HCT116 (cell line): Measurements from ENCODE around the gene NTN3. TPM values are rescaled to one million over a fixed set of nuclear protein-coding genes. Genes with fewer than 3 reads are reported as not detected.

Experiments
- ATAC-seq: fragments of 200-7000 bp; cut with Tn5 transposase; 2 replicates; pipeline ENCODE4 v1.9.1; 2020; ENCODE audit warnings: mild to moderate bottlenecking, moderate library complexity
- BruUV-seq: library from RNA; stranded (reverse); fragments of 400-500 nt; replicated peaks from 2 replicates; lab custom pipeline; 2021; lab: Mats Ljungman, UMichigan
- CTCF ChIA-PET: fragments of 300-600 bp; sonication (Branson Sonifier 250); formaldehyde crosslinking; loops from one replicate; lab custom pipeline; 2021; ENCODE audit warnings: antibody characterized with exemption; lab: Charles Lee
- POLR2A ChIA-PET: fragments of 300-600, 350-600 bp; sonication (Branson Sonifier 250); formaldehyde crosslinking; loops from one replicate; lab custom pipeline; 2021; ENCODE audit warnings: antibody characterized with exemption; lab: Charles Lee
- RAD21 ChIA-PET, 2 experiments: fragments of 300-600 bp; sonication (Branson Sonifier 250); formaldehyde crosslinking; loops; one replicate each; lab custom pipeline; 2023; ENCODE audit warnings: low total read pairs in 2 of 2; ENCODE audit not compliant: uncharacterized antibody in 2 of 2, unreplicated experiment in 2 of 2, low non-redundant PET in 1 of 2; lab: Charles Lee
- DNase-seq: peaks from one replicate; pipeline ENCODE4 v3.0.0-alpha.2; 2010; ENCODE audit warnings: low read depth, low spot score
- H2AFZ ChIP-seq: fragments of 200-600 bp; shearing (Covaris generic), sonication (generic); 2 replicates; pipeline ENCODE4 v1.6.1; 2017; ENCODE audit warnings: low read depth, mixed run types, mixed read lengths, antibody characterized with exemption, low read length; ENCODE audit not compliant: poor library complexity, severe bottlenecking
- H3K27ac ChIP-seq: 2 replicates; pipeline ENCODE4 v1.5.1; 2012; ENCODE audit warnings: low read depth, low read length
- H3K27me3 ChIP-seq: fragments of 200-600 bp; sonication (generic); 2 replicates; pipeline ENCODE4 v1.6.1; 2016; ENCODE audit warnings: mixed run types, low read length, mixed read lengths; ENCODE audit not compliant: insufficient read depth
- H3K36me3 ChIP-seq, 2 experiments: fragments of 200-500 bp in 1 of 2; fragments of 200-600 bp in 1 of 2; sonication (Bioruptor generic) in 1 of 2; sonication (generic) in 1 of 2; 2 replicates each; pipeline versions ENCODE4 v1.5.1 to v1.6.1; 2014 to 2016; ENCODE audit warnings: low read length in 2 of 2, inconsistent platforms in 1 of 2, mixed read lengths in 1 of 2, mixed run types in 1 of 2; ENCODE audit not compliant: insufficient read depth in 2 of 2, control insufficient read depth in 1 of 2
- H3K4me1 ChIP-seq, 2 experiments: fragments of 200-600 bp in 1 of 2; sonication (generic) in 1 of 2; 2 replicates each; pipeline versions ENCODE4 v1.5.1 to v1.6.1; 2012 to 2017; ENCODE audit warnings: low read length in 2 of 2, inconsistent platforms in 1 of 2, mild to moderate bottlenecking in 1 of 2, mixed read lengths in 1 of 2, mixed run types in 1 of 2, moderate library complexity in 1 of 2; ENCODE audit not compliant: insufficient read depth in 2 of 2, control insufficient read depth in 1 of 2
- H3K4me2 ChIP-seq: fragments of 200-600 bp; sonication (generic); 2 replicates; pipeline ENCODE4 v1.6.1; 2017; ENCODE audit warnings: mixed run types, low read length, mixed read lengths
- H3K4me3 ChIP-seq, 2 experiments: fragments of 200-600 bp in 1 of 2; sonication (generic) in 1 of 2; replicated peaks in 1 of 2; 2 replicates each; pipeline ENCODE4 v1.5.1; 2011 to 2016; ENCODE audit warnings: low read length in 2 of 2, control low read depth in 1 of 2, low read depth in 1 of 2, mild to moderate bottlenecking in 1 of 2, mixed read lengths in 1 of 2, mixed run types in 1 of 2
- H3K79me2 ChIP-seq: fragments of 200-600 bp; sonication (generic); 2 replicates; pipeline ENCODE4 v1.6.1; 2017; ENCODE audit warnings: mild to moderate bottlenecking, mixed run types, low read length, moderate library complexity, mixed read lengths; ENCODE audit not compliant: insufficient read depth
- H3K9ac ChIP-seq: fragments of 200-600 bp; sonication (generic); 2 replicates; pipeline ENCODE4 v1.6.1; 2016; ENCODE audit warnings: low read length, mixed read lengths
- H3K9me2 ChIP-seq: fragments of 200-600 bp; sonication (generic), shearing (Covaris generic); 2 replicates; pipeline ENCODE4 v1.6.1; 2017; ENCODE audit warnings: mixed run types, mild to moderate bottlenecking, moderate library complexity; ENCODE audit not compliant: insufficient read depth
- H3K9me3 ChIP-seq, 2 experiments: fragments of 200-500 bp in 1 of 2; fragments of 200-600 bp in 1 of 2; sonication (Bioruptor generic) in 1 of 2; sonication (generic) in 1 of 2; 2 replicates each; pipeline ENCODE4 v1.6.1; 2014 to 2017; ENCODE audit warnings: low read length in 2 of 2, mixed read lengths in 2 of 2, inconsistent platforms in 1 of 2, low read depth in 1 of 2, mild to moderate bottlenecking in 1 of 2, mixed run types in 1 of 2, moderate library complexity in 1 of 2; ENCODE audit not compliant: control insufficient read depth in 1 of 2, insufficient read depth in 1 of 2
- H4K20me1 ChIP-seq: fragments of 200-600 bp; sonication (generic), shearing (Covaris generic); 2 replicates; pipeline ENCODE4 v1.6.1; 2017; ENCODE audit warnings: mixed run types, mild to moderate bottlenecking, moderate library complexity; ENCODE audit not compliant: insufficient read depth
- ELF1 ChIP-seq: IDR thresholded peaks from 2 replicates; pipeline ENCODE4 v1.6.1; 2012; ENCODE audit warnings: low read depth, borderline replicate concordance
- FOSL1 ChIP-seq: IDR thresholded peaks from 2 replicates; pipeline ENCODE4 v1.6.1; 2012; ENCODE audit warnings: low read depth
- MAX ChIP-seq: IDR thresholded peaks from 2 replicates; pipeline ENCODE4 v1.6.1; 2012
- POLR2A ChIP-seq: IDR thresholded peaks from 2 replicates; pipeline ENCODE4 v1.7.0; 2011; ENCODE audit warnings: borderline replicate concordance; ENCODE audit not compliant: insufficient read depth, insufficient read length; ENCODE audit errors: extremely low read depth
- RAD21 ChIP-seq: IDR thresholded peaks from 2 replicates; pipeline ENCODE4 v1.6.1; 2012; ENCODE audit warnings: low read depth, mild to moderate bottlenecking
- SP1 ChIP-seq: IDR thresholded peaks from 2 replicates; pipeline ENCODE4 v1.6.1; 2012; ENCODE audit warnings: low read depth
- YY1 ChIP-seq: IDR thresholded peaks from 2 replicates; pipeline ENCODE4 v1.6.1; 2011; ENCODE audit warnings: low read length, low read depth, moderate library complexity, mild to moderate bottlenecking; ENCODE audit not compliant: insufficient replicate concordance; ENCODE audit errors: extremely low read depth
- ZFX ChIP-seq: fragments of 450-650 bp; IDR thresholded peaks from 2 replicates; pipeline ENCODE4 v1.6.1; 2017
- ZNF274 ChIP-seq: fragments of 200-500 bp; sonication (Bioruptor generic); IDR thresholded peaks from 2 replicates; pipeline ENCODE4 v1.6.1; 2014; ENCODE audit warnings: mild to moderate bottlenecking, low read depth, low read length, inconsistent platforms
- intact Hi-C: fragments of 100-400 bp; cut with micrococcal nuclease; formaldehyde crosslinking; loops from 2 replicates; pipeline ENCODE4 v1.10.0; 2022
- total RNA-seq: library from RNA; stranded (reverse); gene quantifications from one replicate; pipeline ENCODE4 v1.2.1, GENCODE V29; 2021; ENCODE audit not compliant: unreplicated experiment

The NTN3 gene
- total RNA-seq, 1 experiment from 2014 or later: 0.30 TPM

- POLR2A ChIA-PET: interaction anchor here (0.7 to 2.1 kb wide), 2 partner anchors 9 to 390 kb away, joined by 5 to 9 read pairs; partner anchors contain the start of genes PRSS22 and TEDC2
- Histone ChIP-seq H3K9me3 (no peaks in the 10 kb centered on the region), H3K4me1 (peaks cover 28 to 52% of the 10 kb centered on the region in 2 experiments), H3K36me3 (no peaks in the 10 kb centered on the region), H3K79me2 (no peaks in the 10 kb centered on the region), H2AFZ (no peak overlapping the region), H3K27me3 (no peaks in the 10 kb centered on the region), H3K4me3 (peak overlapping the region; percentile 39 to 61), H3K27ac (peak overlapping the region; percentile 81; the same call in 1 of the 2 replicates), H4K20me1 (no peaks in the 10 kb centered on the region), H3K9ac (peak overlapping the region; percentile 83), H3K4me2 (peak overlapping the region; percentile 95), H3K9me2 (no peaks in the 10 kb centered on the region)
- intact Hi-C loops: no loop called here
- ATAC-seq (peak; percentile 18), DNase-seq (no peak)
- RAD21 ChIA-PET: interaction anchor here in 1 of 2 experiments (0.7 kb wide), 1 partner anchor 9 kb away, joined by 5 read pairs; no protein-coding TSS in a partner anchor
- peak; percentile 44; the same call in 1 of the 2 replicates for TF ChIP-seq ZFX
- TF ChIP-seq SP1: no peak
- TF ChIP-seq YY1: no peak
- TF ChIP-seq FOSL1: no peak
- no peak for TF ChIP-seq RAD21
- no peak for TF ChIP-seq MAX
- no TSS peak for BruUV-seq
- CTCF ChIA-PET: no interaction called here
Measured at GRCh38 chr16:2468233-2468724, 2.8 kb upstream of the NTN3 start.

- no peaks in the 10 kb centered on the region for H3K27me3 ChIP-seq
- H3K4me3 ChIP-seq: peak overlapping the region; percentile 39 to 61
- no peaks in the 10 kb centered on the region for H3K79me2 ChIP-seq
- no peaks in the 10 kb centered on the region for H4K20me1 ChIP-seq
- BruUV-seq: no TSS peak
- peak overlapping the region; percentile 95 for H3K4me2 ChIP-seq
- no peak for DNase-seq
- peak overlapping the region; percentile 83 for H3K9ac ChIP-seq
- peaks cover 30 to 56% of the 10 kb centered on the region in 2 experiments for H3K4me1 ChIP-seq
- no peak for ATAC-seq
- H3K9me2 ChIP-seq: no peaks in the 10 kb centered on the region
- POLR2A ChIA-PET: interaction anchor here (0.6 to 2.1 kb wide), 4 partner anchors 9 to 389 kb away, joined by 3 to 9 read pairs (median 4); partner anchors contain the start of genes MLST8, PRSS22 and TEDC2
- intact Hi-C loops: no loop called here
- H3K36me3 ChIP-seq: no peaks in the 10 kb centered on the region
- CTCF ChIA-PET: interaction anchor here (0.6 to 1.6 kb wide), 3 partner anchors 23 to 32 kb away, joined by 3 to 4 read pairs (median 3); no protein-coding TSS in a partner anchor
- no peaks in the 10 kb centered on the region for H3K9me3 ChIP-seq
- no peak for TF ChIP-seq ZNF274
- no peak for TF ChIP-seq ELF1
- TF ChIP-seq POLR2A: peak; percentile 30
- RAD21 ChIA-PET: interaction anchor here in 1 of 2 experiments (0.7 kb wide), 1 partner anchor 10 kb away, joined by 5 read pairs; no protein-coding TSS in a partner anchor
- H2AFZ ChIP-seq: no peak overlapping the region
- H3K27ac ChIP-seq: peak overlapping the region; percentile 81; the same call in 1 of the 2 replicates
Measured at GRCh38 chr16:2468725-2469398, 2.2 kb upstream of the NTN3 start.
